ENCODE measurements around the gene DCC. TPM values are rescaled to one million over a fixed set of nuclear protein-coding genes. Genes with fewer than 3 reads are reported as not detected.

Gene DCC
- total and polyA plus RNA-seq, 9 of the 15 experiments (the other 6 are each of a cell fraction or from before 2014, with no cell fraction given), result not detected

GRCh38 chr18:52920665-52921064, 580.7 kb downstream of the DCC start:
- TF ChIP-seq ZBTB7A (IDR thresholded peaks at IDR 0.05; ENCODE audit: borderline replicate concordance, control insufficient read depth, low read depth, low read length), result no peak
- no peak for TF ChIP-seq NR2F6 (CRISPR knock-in tag; IDR thresholded peaks at IDR 0.05)
- no peak for TF ChIP-seq MAFG (tag; conservative IDR thresholded peaks at IDR 0.05)
- Histone ChIP-seq H3K9me3 (replicated peaks; ENCODE audit: control insufficient read depth, insufficient read depth, low read depth, low read length) (no peaks in the 10 kb centered on the region), H3K79me2 (ENCODE audit: control insufficient read depth, insufficient read depth, low read length) (no peaks in the 10 kb centered on the region), H3K9me1 (ENCODE audit: control insufficient read depth, insufficient read depth, low read length) (no peaks in the 10 kb centered on the region), H4K20me1 (replicated peaks; ENCODE audit: control insufficient read depth, insufficient read depth, low read length) (no peaks in the 10 kb centered on the region), H3K4me1 (replicated peaks in 1 of 2; ENCODE audit: control insufficient read depth in 2 of 2, insufficient read depth in 2 of 2, low read length in 2 of 2) (no peaks in the 10 kb centered on the region), H3K4me2 (ENCODE audit: insufficient read depth, low read length) (no peak overlapping the region), H3K36me3 (ENCODE audit: control insufficient read depth, insufficient read depth, low read length) (no peaks in the 10 kb centered on the region), H3K4me3 (no peak overlapping the region), H2AFZ (ENCODE audit: low read depth, low read length) (no peak overlapping the region), H3K27ac (ENCODE audit: extremely low read depth, low read depth, low read length) (no peak overlapping the region), H3K9ac (ENCODE audit: insufficient read depth in 1 of 2, low read depth in 2 of 2, low read length in 2 of 2) (no peak overlapping the region), H3K27me3 (ENCODE audit: control insufficient read depth in 2 of 2, insufficient read depth in 2 of 2, low read length in 2 of 2) (no peaks in the 10 kb centered on the region)
- intact Hi-C loops (cut with micrococcal nuclease) (no loop called here), in situ Hi-C loops (cut with MboI) (no loop called here)
- ATAC-seq (no peak), FAIRE-seq (no peak), DNase-seq (ENCODE audit: extremely low read depth in 1 of 4, low spot score in 3 of 4) (no peak)
- WGBS (ENCODE audit: insufficient coverage, low coverage, missing lambda C conversion rate), result 0% methylated on average over 1 of the region's 1 CpG
- ChIA-PET CTCF (ENCODE audit: low intra/inter-chr PET ratio) (no interaction called here), POLR2A (no interaction called here)
- BruUV-seq (replicated peaks), result no TSS peak

- Histone ChIP-seq H3K9me1 (ENCODE audit: control insufficient read depth, insufficient read depth, low read length) (no peaks in the 10 kb centered on the region), H3K27me3 (ENCODE audit: control insufficient read depth in 2 of 2, insufficient read depth in 2 of 2, low read length in 2 of 2) (no peaks in the 10 kb centered on the region), H3K79me2 (ENCODE audit: control insufficient read depth, insufficient read depth, low read length) (no peaks in the 10 kb centered on the region), H3K4me2 (ENCODE audit: insufficient read depth, low read length) (no peak overlapping the region), H4K20me1 (replicated peaks; ENCODE audit: control insufficient read depth, insufficient read depth, low read length) (no peaks in the 10 kb centered on the region), H2AFZ (ENCODE audit: low read depth, low read length) (no peak overlapping the region), H3K27ac (ENCODE audit: extremely low read depth, low read depth, low read length) (no peak overlapping the region), H3K9me3 (replicated peaks; ENCODE audit: control insufficient read depth, insufficient read depth, low read depth, low read length) (no peaks in the 10 kb centered on the region), H3K4me3 (no peak overlapping the region), H3K36me3 (ENCODE audit: control insufficient read depth, insufficient read depth, low read length) (no peaks in the 10 kb centered on the region), H3K4me1 (replicated peaks in 1 of 2; ENCODE audit: control insufficient read depth in 2 of 2, insufficient read depth in 2 of 2, low read length in 2 of 2) (no peaks in the 10 kb centered on the region), H3K9ac (ENCODE audit: insufficient read depth in 1 of 2, low read depth in 2 of 2, low read length in 2 of 2) (no peak overlapping the region)
- in situ Hi-C loops (cut with MboI) (no loop called here), intact Hi-C loops (cut with micrococcal nuclease) (no loop called here)
- 0% methylated on average over 2 of the region's 2 CpGs for WGBS (ENCODE audit: insufficient coverage, low coverage, missing lambda C conversion rate)
- no peak for FAIRE-seq
- ChIA-PET CTCF (ENCODE audit: low intra/inter-chr PET ratio) (no interaction called here), POLR2A (no interaction called here)
- no peak for ATAC-seq
- no TSS peak for BruUV-seq (replicated peaks)
- DNase-seq (ENCODE audit: extremely low read depth in 1 of 4, low spot score in 3 of 4), result no peak
- TF ChIP-seq HBP1 (CRISPR knock-in tag; IDR thresholded peaks at IDR 0.05), result no peak
- no peak for TF ChIP-seq SLC30A9 (CRISPR knock-in tag; IDR thresholded peaks at IDR 0.05)
- TF ChIP-seq HDAC6 (IDR thresholded peaks at IDR 0.05; ENCODE audit: low read depth, low read length), result no peak
- no peak for TF ChIP-seq HIVEP1 (CRISPR knock-in tag; IDR thresholded peaks at IDR 0.05)
- TF ChIP-seq NFYB (IDR thresholded peaks at IDR 0.05; ENCODE audit: extremely low read depth, insufficient read length), result no peak
- no peak for TF ChIP-seq SFPQ (IDR thresholded peaks at IDR 0.05; ENCODE audit: low read depth, low read length)
- TF ChIP-seq ZNF408 (CRISPR knock-in tag; IDR thresholded peaks at IDR 0.05; ENCODE audit: low read depth), result no peak
- TF ChIP-seq OTX1 (CRISPR knock-in tag; IDR thresholded peaks at IDR 0.05), result no peak
- TF ChIP-seq ZNF766 (CRISPR knock-in tag; conservative IDR thresholded peaks at IDR 0.05), result no peak
- no peak for TF ChIP-seq CEBPG (CRISPR knock-in tag; IDR thresholded peaks at IDR 0.05)
- TF ChIP-seq CEBPG (tag; conservative IDR thresholded peaks at IDR 0.05 in 1 of 2, IDR thresholded peaks at IDR 0.05 in 1 of 2), result no peak
- TF ChIP-seq ZNF140 (CRISPR knock-in tag; IDR thresholded peaks at IDR 0.05), result no peak
Measured at GRCh38 chr18:52933356-52933755, 593.4 kb downstream of the DCC start.

Data from K562 (cell line).